ENCODE data around the gene ANKRD34A.

GRCh38 chr1:145997718-145998023 lies 33.3 kb upstream of the ANKRD34A start:
- TF ChIP-seq CTCF (conservative IDR thresholded peaks at IDR 0.05; ENCODE audit: low read depth, low read length): no peak
- no peak for TF ChIP-seq EZH2phosphoT487 (IDR thresholded peaks at IDR 0.05; ENCODE audit: borderline replicate concordance, low read length)
